Measurements from ENCODE around the gene USP33. TPM values are rescaled to one million over a fixed set of nuclear protein-coding genes. Genes with fewer than 3 reads are reported as not detected.
A peak's percentile ranks its signal among the peaks of the same experiment; 100 is the strongest.
"Not testable (repeated sequence)": the region's sequence is repeated elsewhere in the genome, so short reads cannot be mapped to it uniquely, and the experiment has no call there.

The USP33 gene
- polyA plus RNA-seq, 12 donors: 28.3 to 61.1 (median 38.1) TPM; not detected in 1

DNA sequence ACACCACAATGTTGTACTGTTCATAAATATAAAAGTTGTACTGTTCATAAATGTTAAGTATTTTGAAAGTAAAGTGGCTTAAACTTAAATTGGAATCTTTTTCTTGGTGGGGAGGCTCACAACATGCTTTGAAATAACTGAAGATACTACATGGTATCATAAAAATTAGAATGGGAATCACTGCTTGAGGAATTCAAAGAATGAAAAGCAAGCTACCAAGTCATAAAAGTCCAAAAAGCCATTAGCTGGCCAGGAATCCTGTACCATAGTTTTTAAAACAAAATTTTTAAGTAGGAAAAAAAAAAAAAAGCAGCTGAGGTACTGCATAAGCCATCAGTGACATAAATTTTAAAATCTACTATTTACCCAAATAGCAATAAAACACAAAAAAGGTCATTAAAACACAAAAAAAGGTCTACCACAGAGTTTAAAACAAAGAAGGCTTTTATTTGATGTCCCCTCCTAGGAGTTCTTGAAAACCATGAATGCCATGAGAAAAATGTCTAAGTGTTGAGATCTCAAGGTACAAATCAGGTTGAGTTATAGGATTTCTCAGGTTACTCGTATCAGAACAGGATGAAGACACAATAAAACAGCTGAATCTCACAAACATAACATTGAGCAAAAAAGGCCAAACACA, 85.8 kb downstream of the USP33 start:
- DNase-seq: no peak

DNA sequence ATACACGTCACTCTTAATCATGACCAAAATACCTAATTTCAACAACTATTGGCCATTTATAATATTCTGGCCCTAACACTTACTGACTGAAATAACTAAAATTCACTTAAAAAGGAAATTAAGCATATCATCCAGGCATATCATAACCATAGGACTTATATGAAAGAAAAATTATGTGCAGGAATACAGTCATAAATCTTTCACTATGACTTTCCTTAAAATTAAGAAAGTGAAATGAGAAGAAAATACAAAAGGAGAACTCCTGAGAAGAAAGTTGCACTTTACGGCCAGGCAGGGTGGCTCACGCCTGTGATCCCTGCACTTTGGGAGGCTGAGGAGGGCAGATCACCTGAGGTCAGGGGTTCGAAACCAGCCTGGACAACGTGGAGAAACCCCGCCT, 86.6 kb downstream of the USP33 start:
- no peak for DNase-seq

DNA sequence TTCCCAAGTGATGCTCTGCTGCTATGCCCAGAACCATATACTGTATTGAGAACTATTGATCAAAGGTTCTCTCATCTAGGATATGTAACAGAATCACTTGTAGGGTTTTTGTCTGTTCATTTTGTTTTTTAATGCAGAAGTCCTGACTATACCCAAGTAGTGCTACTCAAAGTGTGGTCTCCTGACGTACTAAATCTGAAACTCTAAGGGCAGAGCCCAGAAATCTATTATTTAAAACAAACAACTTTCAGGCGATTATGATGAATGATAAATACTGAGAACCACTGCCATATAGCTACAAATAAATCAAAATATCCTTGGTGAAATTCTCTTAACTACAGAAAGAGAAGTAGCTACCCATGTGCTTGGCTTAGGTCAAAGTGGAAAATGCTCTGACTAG, 87.3 kb downstream of the USP33 start:
- no peak for DNase-seq

DNA sequence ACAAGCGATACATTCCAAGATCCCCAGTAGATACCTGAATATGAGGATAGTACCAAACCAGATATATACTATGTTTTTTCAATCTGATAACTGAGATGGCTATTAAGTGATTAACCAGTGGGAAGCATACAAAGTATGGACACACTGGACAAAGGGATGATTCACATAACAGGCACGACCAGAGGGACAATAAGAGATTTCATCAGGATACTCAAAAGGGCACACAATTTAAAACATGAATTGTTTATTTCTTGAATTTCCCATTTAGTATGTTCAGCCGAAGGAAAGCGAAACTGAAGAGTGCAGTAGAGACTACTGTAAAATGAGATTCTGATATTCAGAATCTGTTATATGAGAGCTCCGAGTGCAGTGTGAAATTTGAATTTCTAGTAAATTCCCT, 87.8 kb downstream of the USP33 start:
- no peak for DNase-seq

DNA sequence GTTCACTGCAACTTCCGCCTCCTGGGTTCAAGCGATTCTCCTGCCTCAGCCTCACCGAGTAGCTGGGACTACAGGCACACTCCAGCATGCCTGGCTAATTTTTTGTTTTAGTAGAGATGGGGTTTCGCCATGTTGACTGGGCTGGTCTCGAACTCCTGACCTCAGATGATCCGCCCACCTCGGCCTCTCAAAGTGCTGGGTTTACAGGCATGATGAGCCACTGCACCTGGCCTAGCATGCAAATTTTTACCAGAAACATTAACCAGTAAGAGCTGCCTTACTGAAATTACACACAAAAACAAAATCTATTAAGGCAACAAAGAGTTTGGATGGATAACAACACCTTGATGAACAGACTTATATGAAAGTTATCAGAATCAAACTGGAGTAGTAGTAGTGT, 89.3 kb downstream of the USP33 start:
- no peak for DNase-seq

DNA sequence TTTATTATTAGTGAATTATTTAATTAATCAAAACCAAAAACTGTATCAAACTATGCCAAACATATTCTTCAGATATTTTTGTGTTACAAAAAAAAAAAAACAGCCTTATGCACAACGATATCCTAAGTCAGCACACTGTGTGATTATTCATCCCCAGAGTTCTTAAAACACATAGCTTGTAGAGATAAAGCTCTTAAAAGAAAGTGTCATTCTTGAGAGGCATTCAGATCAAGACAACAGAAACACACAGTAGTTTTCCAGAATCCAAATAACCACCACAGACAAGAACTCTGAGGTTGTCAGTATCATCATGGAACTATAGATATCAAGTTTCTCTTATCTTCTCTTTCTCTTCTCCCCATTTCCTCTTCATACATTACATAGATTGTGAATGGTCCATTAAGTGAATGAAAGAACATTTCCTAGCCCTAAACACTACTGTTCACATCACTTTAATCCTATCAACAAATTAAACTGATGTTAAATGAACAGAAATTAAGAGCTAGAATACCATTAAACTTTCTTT, 90.7 kb downstream of the USP33 start:
- DNase-seq: no peak

DNA sequence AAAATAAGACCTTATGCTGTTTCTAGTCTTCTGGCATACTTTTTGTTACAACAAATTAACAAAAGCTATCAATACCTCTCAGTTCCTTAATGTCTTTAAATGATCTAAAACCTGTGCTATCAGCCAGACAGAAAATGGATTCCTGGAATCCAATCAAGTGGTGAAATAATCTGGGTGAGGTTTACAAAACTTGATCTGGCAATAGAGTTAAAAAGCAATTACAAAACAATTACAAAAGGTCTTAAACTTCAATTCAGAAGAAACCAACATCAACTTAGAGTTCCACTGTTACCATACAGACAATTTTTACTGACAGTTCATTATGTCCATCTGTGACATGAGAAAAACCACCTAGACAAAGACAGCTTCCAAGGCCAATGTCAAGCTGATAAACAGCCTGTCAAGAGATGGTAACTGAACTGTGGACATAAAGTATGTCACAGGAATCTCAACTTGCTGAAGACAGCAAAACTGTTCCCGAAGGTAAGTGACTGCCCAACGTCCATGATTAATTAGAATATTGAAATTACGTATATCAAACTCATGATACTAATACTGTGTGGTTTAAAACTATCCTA, 94.6 kb downstream of the USP33 start:
- DNase-seq: no peak

DNA sequence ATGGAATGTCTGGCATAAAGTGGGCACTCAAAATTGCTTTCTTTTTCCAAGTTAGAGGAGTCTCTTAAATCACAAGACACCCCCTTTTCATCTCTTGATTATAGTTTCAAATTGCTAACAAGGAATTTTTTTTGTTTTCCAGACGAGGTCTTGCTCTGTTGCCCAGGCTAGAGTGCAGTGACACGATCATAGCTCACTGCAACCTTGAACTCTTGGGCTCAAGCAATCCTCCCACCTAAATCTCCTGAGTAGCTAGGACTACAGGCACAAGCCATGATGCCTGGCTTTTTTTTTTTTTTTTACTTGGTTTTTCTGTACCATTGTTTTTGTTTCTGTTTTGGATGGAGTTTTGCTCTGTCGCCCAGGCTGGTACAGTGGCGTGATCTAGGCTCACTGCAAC, 98.0 kb downstream of the USP33 start:
- DNase-seq: no peak

DNA sequence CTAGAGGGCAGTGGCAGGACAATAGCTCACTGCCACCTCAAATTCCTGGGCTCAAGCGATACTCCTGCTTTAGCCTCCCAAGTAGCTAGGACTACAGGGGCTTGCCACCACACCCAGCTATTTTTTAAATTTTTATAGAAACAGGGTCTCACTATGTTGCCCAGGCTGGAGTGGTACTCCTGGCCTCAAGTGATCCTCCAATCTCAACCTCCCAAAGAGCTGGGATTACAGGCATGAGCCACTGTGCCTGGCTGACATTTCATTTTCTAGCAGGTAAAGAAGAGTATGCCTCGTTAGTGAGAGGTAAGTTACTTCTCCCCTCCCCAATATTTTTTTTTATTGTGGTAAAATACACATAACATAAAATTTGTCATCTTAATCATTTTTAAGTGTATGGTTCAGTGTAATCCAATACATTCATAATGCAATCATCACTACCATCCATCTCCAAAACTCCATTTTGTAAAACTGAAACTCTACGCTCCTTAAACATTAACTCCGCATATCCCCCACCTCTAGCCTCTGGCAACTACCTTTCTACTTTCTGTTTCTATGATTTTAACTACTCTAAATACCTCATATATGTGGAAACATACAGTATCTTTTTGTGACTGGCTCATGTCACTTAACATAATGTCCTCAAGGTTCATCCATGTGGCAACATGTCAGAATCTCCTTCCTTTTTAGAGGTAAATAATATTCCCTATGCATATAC, 99.6 kb downstream of the USP33 start:
- no peak for DNase-seq

DNA sequence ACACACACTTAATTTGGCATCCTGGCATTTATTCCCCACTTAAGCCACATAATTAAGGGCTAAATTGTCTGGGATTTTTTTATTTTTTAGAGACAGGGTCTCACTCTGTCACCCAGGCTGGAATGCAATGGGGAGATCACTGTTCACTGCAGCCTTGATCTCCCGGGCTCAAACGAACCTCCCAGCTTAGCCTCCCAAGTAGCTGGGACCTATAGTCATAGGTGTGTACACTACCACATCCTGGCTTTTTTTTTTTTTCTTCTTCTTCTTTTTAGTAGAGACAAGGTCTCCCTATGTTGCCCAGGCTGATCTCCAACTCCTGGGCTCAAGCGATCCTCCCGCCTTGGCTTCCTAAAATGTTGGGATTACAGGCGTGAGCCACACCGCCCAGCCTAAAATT, 101.4 kb downstream of the USP33 start:
- DNase-seq: no peak

DNA sequence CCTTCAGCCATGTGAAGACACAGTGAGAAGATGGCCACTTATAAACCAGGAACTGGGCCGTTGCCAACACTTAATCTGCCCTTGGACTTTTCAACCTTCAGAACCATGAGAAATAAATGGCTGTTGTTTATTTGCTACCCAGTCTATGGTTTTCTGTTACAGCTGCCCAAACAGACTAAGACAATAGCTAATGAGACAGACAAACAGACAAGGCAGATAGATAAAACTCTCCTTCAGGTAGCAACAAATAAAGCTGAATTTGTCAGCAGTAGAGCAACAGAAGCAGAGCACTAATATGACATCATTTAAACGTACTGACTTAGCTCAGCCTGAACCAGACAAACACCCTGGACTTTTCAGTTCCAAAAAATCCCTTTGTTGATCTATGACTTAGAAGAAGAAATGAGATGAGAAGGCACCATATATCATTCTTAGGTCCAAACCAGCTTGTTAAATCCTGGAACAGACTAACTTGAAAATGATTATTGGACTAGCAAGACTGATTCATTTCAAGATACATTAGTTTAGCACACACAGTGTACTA, 104.1 kb downstream of the USP33 start:
- DNase-seq: no peak

DNA sequence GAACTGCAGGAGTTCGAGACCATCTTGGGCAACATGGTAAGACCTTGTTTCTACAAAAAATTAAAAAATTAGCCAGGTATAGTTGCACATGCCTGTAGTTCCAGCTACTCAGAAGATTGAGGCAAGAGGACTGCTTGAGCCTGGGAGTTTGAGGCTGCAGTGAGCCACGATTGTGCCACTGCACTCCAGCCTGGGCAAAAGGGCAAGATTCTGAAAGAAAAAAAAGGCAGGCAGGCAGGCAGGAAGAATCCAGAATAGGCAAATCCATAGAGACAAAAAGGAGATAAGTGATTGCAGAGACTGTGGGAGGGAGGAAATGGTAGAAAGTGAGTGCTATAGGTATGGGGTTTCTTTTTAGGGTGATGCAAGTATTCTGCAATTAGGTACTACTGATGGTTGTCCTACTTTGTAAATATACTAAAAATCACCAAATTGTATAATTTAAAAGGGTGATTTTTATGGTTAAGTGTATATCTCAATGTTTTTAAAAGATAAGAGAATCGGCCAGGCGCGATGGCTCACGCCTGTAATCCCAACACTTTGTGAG, 106.6 kb downstream of the USP33 start:
- no peak for DNase-seq

DNA sequence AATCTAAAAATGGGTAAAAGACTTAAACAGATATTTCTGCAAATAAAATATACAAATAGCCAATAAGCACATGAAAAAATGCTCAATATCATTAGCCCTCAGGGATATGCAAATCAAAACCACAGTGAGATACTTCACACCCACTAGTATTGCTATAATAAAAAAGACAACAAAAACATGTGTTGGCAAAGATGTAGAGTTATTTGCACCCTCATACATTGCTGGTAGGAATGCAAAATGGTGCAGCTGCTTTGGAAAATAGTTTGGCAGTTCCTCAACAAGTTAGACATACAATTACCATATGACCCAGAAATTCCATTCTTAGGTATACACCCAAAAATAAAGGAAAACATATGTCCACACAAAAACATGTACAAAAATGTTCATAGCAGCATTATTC, 107.4 kb downstream of the USP33 start:
- DNase-seq: peak; percentile 32

DNA sequence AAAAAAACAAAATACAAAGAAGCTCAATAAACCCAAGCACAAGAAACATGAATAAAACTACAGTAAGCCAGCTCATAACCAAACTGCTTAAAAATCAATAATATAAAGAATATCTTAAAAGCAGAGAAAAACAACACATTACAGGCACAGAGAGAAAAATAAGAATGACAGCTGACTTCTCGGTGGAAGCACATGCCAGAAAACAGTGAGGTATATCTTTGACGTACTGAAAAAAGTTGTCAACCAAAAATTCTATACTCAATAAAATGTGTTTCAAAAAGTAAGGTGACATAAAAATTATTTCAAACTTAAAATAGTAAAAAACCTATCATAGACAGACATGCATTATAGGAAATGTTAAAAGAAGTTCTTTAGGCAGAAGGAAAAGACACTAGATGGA, 110.5 kb downstream of the USP33 start:
- DNase-seq: no peak

DNA sequence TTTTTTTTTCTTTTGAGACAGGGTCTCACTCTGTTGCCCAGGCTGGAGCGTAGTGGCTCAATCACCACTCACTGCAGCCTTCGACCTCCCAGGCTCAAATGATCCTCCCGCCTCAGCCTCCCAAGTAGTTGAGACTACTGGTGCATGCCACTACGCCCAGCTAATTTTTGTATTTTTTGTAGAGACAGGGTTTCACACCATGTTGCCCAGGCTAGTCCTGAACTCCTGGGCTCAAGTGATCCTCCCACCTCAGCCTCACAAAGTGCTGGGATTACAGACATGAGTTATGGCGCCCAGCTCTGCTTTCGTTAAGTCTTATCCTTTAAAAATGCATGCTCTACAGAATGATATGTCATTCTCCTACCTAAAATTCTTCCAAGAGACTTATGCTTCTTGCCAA, 113.4 kb downstream of the USP33 start:
- DNase-seq: not testable (repeated sequence)

Other genes with a start within 250 kb of the USP33 start
- gene ZZZ3, start 77.2 kb downstream of the USP33 start, polyA plus RNA-seq (ENCODE audit: insufficient read length in 12 of 12): 10 to 100 TPM in 11 of 12 donors, not detected in 1; 20.0 to 41.7 (median 37.5) TPM
- 10 to 100 TPM in 11 of 12 donors, 1 to 10 TPM in 1; 9.6 to 86.4 (median 12.9) TPM for gene MIGA1, start 19.8 kb upstream of the USP33 start, polyA plus RNA-seq (ENCODE audit: insufficient read length in 12 of 12)
- gene NEXN, start 128.8 kb upstream of the USP33 start, polyA plus RNA-seq (ENCODE audit: insufficient read length in 12 of 12): 100 to 1,000 TPM; 153 to 531 (median 271) TPM
- gene FUBP1, start 219.2 kb upstream of the USP33 start, polyA plus RNA-seq (ENCODE audit: insufficient read length in 12 of 12): 100 to 1,000 TPM in 11 of 12 donors, not detected in 1; 135 to 243 (median 198) TPM
- 100 to 1,000 TPM in 2 of 12 donors, 10 to 100 TPM in 9, not detected in 1; 71.6 to 109 (median 92.1) TPM for gene DNAJB4, start 245.1 kb upstream of the USP33 start, polyA plus RNA-seq (ENCODE audit: insufficient read length in 12 of 12)